ENCODE measurements around the gene TGFBR1.

The TGFBR1 gene

DNA sequence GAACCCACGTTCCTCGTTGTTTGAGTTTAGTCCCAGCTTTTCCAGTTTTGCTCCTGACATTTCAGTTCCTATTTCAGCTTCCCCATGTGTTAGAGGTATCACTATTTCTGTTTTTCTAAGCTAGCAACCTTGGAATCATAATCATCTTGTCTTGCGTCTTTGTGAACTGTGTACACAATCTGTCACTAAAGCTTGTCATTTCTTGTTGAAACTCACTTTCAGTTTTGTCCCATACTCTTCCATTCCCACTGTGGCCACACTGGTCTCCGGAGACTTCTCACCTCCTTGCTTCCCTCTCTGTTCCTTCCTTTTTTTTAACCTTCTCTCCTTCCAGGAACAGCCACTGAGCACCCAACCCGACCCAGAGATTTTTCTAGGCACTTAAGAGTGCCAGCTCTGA lies 36.9 kb downstream of the TGFBR1 start:
- Histone ChIP-seq H3K9ac (ENCODE audit: low read length in 5 of 5) (no peak overlapping the region), H3K4me1 (ENCODE audit: control insufficient read depth in 5 of 5, insufficient read depth in 5 of 5, low read length in 5 of 5) (peaks cover 0 to 13% (median 0%) of the 10 kb centered on the region in 5 donors), H3K36me3 (ENCODE audit: control insufficient read depth in 5 of 5, insufficient read depth in 5 of 5, low read length in 5 of 5) (peaks cover 26 to 45% (median 43%) of the 10 kb centered on the region in 5 donors), H3K9me3 (ENCODE audit: control insufficient read depth in 5 of 5, low read length in 5 of 5) (no peaks in the 10 kb centered on the region), H3K27me3 (ENCODE audit: control insufficient read depth in 5 of 5, insufficient read depth in 4 of 5, low read length in 5 of 5) (no peaks in the 10 kb centered on the region), H3K4me3 (ENCODE audit: low read depth in 1 of 5, low read length in 5 of 5) (no peak overlapping the region), H3K27ac (ENCODE audit: low read depth, low read length) (no peak overlapping the region)

DNA sequence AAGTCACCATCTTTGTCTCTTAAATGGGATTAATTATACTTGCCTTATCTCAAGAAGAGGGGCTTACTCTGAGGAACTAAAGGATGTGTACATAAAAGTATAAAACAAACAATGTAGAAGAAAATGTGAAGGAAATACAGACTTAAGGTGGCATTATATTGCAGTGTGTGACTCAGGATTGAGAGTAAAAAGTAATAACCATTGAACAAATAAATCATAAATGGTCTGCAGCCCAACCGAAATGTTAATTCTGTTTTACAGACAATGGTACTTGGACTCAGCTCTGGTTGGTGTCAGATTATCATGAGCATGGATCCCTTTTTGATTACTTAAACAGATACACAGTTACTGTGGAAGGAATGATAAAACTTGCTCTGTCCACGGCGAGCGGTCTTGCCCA lies 37.4 kb downstream of the TGFBR1 start:
- H3K4me3 ChIP-seq (ENCODE audit: low read depth in 1 of 5, low read length in 5 of 5) = no peak overlapping the region
- H3K9ac ChIP-seq (ENCODE audit: low read length in 5 of 5) = no peak overlapping the region
- H3K9me3 ChIP-seq (ENCODE audit: control insufficient read depth in 5 of 5, low read length in 5 of 5) = no peaks in the 10 kb centered on the region
- H3K27me3 ChIP-seq (ENCODE audit: control insufficient read depth in 5 of 5, insufficient read depth in 4 of 5, low read length in 5 of 5) = no peaks in the 10 kb centered on the region
- H3K4me1 ChIP-seq (ENCODE audit: control insufficient read depth in 5 of 5, insufficient read depth in 5 of 5, low read length in 5 of 5) = peaks cover 0 to 13% (median 0%) of the 10 kb centered on the region in 5 donors
- no peak overlapping the region for H3K27ac ChIP-seq (ENCODE audit: low read depth, low read length)
- H3K36me3 ChIP-seq (ENCODE audit: control insufficient read depth in 5 of 5, insufficient read depth in 5 of 5, low read length in 5 of 5) = peaks cover 31 to 49% (median 47%) of the 10 kb centered on the region in 5 donors

DNA sequence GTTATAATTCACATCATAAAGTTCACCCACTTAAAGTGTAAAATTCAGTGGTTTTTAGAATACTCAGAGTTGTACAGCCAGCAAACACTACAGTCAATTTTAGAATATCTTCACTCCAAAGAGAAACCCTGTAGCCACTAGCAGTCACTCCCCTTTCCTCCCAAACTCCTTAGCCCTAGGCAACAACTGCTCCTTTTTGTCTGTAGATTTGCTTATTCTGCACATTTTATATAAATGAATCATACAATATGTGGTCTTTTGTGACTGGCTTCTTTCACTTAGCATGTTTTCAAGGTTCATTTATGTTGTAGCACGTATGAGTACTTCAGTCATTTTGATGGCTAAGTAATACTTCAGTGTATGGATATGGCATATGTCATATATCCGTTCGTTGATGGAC lies 38.7 kb downstream of the TGFBR1 start:
- Histone ChIP-seq H3K4me3 (ENCODE audit: low read depth in 1 of 5, low read length in 5 of 5) (no peak overlapping the region), H3K27ac (ENCODE audit: low read depth, low read length) (no peak overlapping the region), H3K4me1 (ENCODE audit: control insufficient read depth in 5 of 5, insufficient read depth in 5 of 5, low read length in 5 of 5) (peaks cover 0 to 10% (median 0%) of the 10 kb centered on the region in 5 donors), H3K9ac (ENCODE audit: low read length in 5 of 5) (no peak overlapping the region), H3K27me3 (ENCODE audit: control insufficient read depth in 5 of 5, insufficient read depth in 4 of 5, low read length in 5 of 5) (no peaks in the 10 kb centered on the region), H3K36me3 (ENCODE audit: control insufficient read depth in 5 of 5, insufficient read depth in 5 of 5, low read length in 5 of 5) (peaks cover 38 to 57% (median 52%) of the 10 kb centered on the region in 5 donors), H3K9me3 (ENCODE audit: control insufficient read depth in 5 of 5, low read length in 5 of 5) (no peaks in the 10 kb centered on the region)

DNA sequence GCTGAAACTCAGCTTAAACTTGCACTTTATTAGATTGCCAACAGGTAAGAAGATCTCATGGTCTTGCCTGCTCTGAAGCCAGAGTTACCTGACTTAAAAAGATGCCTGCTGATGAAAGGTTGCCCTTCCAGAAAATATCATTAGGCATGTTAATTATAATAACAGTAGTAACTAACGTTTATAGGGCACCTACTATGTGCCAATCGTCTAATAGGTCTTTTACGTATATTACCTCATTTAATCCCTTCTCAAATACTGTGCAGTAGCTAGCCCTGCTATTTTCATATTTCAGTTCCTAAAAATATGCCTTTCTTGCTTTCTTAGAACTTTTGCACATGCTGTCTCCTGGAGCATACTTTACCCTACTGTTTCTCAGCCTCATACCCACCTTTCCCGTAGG lies 40.1 kb downstream of the TGFBR1 start:
- no peak overlapping the region for H3K9ac ChIP-seq (ENCODE audit: low read length in 5 of 5)
- no peak overlapping the region for H3K27ac ChIP-seq (ENCODE audit: low read depth, low read length)
- H3K36me3 ChIP-seq (ENCODE audit: control insufficient read depth in 5 of 5, insufficient read depth in 5 of 5, low read length in 5 of 5) = peaks cover 50 to 65% (median 59%) of the 10 kb centered on the region in 5 donors
- no peaks in the 10 kb centered on the region for H3K9me3 ChIP-seq (ENCODE audit: control insufficient read depth in 5 of 5, low read length in 5 of 5)
- no peak overlapping the region for H3K4me3 ChIP-seq (ENCODE audit: low read depth in 1 of 5, low read length in 5 of 5)
- no peaks in the 10 kb centered on the region for H3K27me3 ChIP-seq (ENCODE audit: control insufficient read depth in 5 of 5, insufficient read depth in 4 of 5, low read length in 5 of 5)
- H3K4me1 ChIP-seq (ENCODE audit: control insufficient read depth in 5 of 5, insufficient read depth in 5 of 5, low read length in 5 of 5) = peaks cover 0 to 10% (median 0%) of the 10 kb centered on the region in 5 donors

DNA sequence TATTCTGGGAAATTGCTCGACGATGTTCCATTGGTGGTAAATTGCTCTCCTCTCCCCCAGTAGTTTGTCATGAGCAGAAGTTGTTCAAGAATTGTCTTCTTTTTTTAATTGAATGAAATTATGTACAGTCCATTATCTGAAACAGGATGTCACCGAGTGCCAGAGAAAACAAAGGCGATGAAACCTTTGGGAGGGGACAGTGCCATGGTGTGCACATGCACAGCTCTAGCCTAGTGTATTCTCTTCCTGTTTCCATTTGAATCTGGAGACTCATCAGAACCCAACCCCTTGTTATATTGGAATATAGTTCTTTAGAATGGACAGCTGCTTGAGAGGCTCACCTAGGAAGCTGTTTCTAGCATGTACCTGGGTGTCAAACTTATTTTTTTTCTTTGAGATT lies 41.7 kb downstream of the TGFBR1 start:
- Histone ChIP-seq H3K4me1 (ENCODE audit: control insufficient read depth in 5 of 5, insufficient read depth in 5 of 5, low read length in 5 of 5) (peaks cover 0 to 10% (median 0%) of the 10 kb centered on the region in 5 donors), H3K36me3 (ENCODE audit: control insufficient read depth in 5 of 5, insufficient read depth in 5 of 5, low read length in 5 of 5) (peaks cover 49 to 71% (median 62%) of the 10 kb centered on the region in 5 donors), H3K9ac (ENCODE audit: low read length in 5 of 5) (no peak overlapping the region), H3K27me3 (ENCODE audit: control insufficient read depth in 5 of 5, insufficient read depth in 4 of 5, low read length in 5 of 5) (no peaks in the 10 kb centered on the region), H3K27ac (ENCODE audit: low read depth, low read length) (no peak overlapping the region), H3K9me3 (ENCODE audit: control insufficient read depth in 5 of 5, low read length in 5 of 5) (no peaks in the 10 kb centered on the region), H3K4me3 (ENCODE audit: low read depth in 1 of 5, low read length in 5 of 5) (no peak overlapping the region)

DNA sequence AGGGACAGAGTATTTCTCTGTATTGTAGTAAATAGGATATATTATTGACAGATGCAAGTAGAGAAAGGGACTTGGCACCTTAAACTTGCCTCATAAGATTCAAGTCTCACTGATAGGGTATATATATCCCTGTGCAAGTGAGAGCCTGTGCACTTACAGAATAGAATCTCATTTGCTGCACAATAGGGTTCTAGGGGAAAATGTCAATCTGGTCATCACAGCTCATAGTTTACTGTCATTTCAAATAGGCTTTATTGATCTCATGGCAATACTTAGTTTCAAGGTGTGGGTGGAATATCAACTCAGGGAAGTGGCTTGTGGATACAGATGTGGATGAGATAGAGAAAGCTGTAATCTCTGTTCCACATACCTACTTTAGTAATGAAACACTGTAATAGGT lies 42.3 kb downstream of the TGFBR1 start:
- Histone ChIP-seq H3K27me3 (ENCODE audit: control insufficient read depth in 5 of 5, insufficient read depth in 4 of 5, low read length in 5 of 5) (no peaks in the 10 kb centered on the region), H3K36me3 (ENCODE audit: control insufficient read depth in 5 of 5, insufficient read depth in 5 of 5, low read length in 5 of 5) (peaks cover 44 to 72% (median 66%) of the 10 kb centered on the region in 5 donors), H3K9me3 (ENCODE audit: control insufficient read depth in 5 of 5, low read length in 5 of 5) (no peaks in the 10 kb centered on the region), H3K4me3 (ENCODE audit: low read depth in 1 of 5, low read length in 5 of 5) (no peak overlapping the region), H3K27ac (ENCODE audit: low read depth, low read length) (no peak overlapping the region), H3K4me1 (ENCODE audit: control insufficient read depth in 5 of 5, insufficient read depth in 5 of 5, low read length in 5 of 5) (peaks cover 0 to 10% (median 0%) of the 10 kb centered on the region in 5 donors), H3K9ac (ENCODE audit: low read length in 5 of 5) (no peak overlapping the region)

DNA sequence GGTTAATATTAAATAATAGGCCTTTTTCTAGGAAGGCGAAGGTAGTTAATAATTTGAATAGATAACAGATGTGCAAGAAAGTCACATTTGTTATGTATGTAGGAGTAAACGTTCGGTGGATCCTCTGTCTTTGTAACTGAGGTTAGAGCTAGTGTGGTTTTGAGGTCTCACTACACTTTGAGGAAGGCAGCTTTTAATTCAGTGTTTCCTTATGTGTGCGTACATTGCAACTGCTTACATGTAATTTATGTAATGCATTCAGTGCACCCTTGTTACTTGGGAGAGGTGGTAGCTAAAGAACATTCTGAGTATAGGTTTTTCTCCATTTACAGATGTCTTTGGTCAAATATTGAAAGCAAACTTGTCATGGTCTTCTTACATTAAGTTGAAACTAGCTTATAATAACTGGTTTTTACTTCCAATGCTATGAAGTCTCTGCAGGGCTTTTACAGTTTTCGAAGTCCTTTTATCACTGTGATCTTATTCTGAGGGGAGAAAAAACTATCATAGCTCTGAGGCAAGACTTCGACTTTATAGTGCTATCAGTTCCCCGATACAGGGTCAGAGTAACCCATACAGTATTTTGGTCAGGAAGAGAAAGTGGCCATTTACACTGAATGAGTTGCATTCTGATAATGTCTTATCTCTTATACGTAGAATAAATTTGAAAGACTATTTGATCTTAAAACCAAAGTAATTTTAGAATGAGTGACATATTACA lies 45.7 kb downstream of the TGFBR1 start:
- Histone ChIP-seq H3K27me3 (ENCODE audit: control insufficient read depth in 5 of 5, insufficient read depth in 4 of 5, low read length in 5 of 5) (no peaks in the 10 kb centered on the region), H3K9ac (ENCODE audit: low read length in 5 of 5) (no peak overlapping the region), H3K36me3 (ENCODE audit: control insufficient read depth in 5 of 5, insufficient read depth in 5 of 5, low read length in 5 of 5) (peaks cover 22 to 50% (median 39%) of the 10 kb centered on the region in 5 donors), H3K27ac (ENCODE audit: low read depth, low read length) (no peak overlapping the region), H3K4me3 (ENCODE audit: low read depth in 1 of 5, low read length in 5 of 5) (no peak overlapping the region), H3K9me3 (ENCODE audit: control insufficient read depth in 5 of 5, low read length in 5 of 5) (no peaks in the 10 kb centered on the region), H3K4me1 (ENCODE audit: control insufficient read depth in 5 of 5, insufficient read depth in 5 of 5, low read length in 5 of 5) (peaks cover 0 to 10% (median 0%) of the 10 kb centered on the region in 5 donors)

DNA sequence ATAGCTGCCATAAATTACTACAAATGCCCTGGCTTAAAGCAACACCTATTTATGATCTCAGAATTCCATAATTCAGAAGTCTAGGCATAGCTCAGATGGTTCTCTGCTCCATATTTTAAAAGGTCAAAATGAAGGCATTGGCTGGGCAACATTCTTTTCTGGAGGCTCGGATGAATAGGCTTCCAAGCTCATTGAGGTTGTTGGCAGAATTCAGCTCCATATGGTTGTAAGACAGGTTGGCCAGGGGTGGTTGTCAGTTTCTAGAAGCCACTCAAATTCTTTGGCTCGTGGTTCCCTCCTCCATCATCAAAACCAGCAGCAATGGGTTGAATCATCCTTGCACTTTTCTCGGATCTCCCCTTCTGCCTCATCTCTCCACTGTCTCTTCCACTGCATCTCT lies 49.4 kb downstream of the TGFBR1 start:
- no peak overlapping the region for H3K4me3 ChIP-seq (ENCODE audit: low read depth in 1 of 5, low read length in 5 of 5)

DNA sequence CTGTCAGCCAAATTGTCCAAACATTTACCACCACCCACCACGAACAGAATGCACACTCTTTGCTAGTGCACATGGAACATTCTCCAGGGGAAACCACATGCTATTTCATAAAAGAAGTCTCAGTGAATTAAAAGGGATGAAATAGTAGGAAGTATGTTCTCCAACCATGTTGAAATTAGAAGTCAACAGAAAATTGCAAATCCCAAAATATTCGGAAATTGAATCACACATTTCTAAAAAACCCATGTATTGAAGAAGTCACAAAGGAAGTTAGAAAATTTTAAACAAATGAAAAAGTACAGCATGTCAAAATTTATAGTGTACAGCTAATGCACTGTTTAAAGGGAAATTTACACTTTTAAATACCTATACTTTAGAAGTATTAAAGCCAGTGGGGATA lies 50.8 kb downstream of the TGFBR1 start:
- no peaks in the 10 kb centered on the region for H3K9me3 ChIP-seq (ENCODE audit: control insufficient read depth in 5 of 5, low read length in 5 of 5)
- no peak overlapping the region for H3K4me3 ChIP-seq (ENCODE audit: low read depth in 1 of 5, low read length in 5 of 5)
- no peak overlapping the region for H3K9ac ChIP-seq (ENCODE audit: low read length in 5 of 5)
- H3K27ac ChIP-seq (ENCODE audit: low read depth, low read length) = no peak overlapping the region
- H3K27me3 ChIP-seq (ENCODE audit: control insufficient read depth in 5 of 5, insufficient read depth in 4 of 5, low read length in 5 of 5) = peaks cover 0 to 7% (median 2%) of the 10 kb centered on the region in 5 donors
- peaks cover 0 to 6% (median 0%) of the 10 kb centered on the region in 5 donors for H3K4me1 ChIP-seq (ENCODE audit: control insufficient read depth in 5 of 5, insufficient read depth in 5 of 5, low read length in 5 of 5)
- peaks cover 0 to 9% (median 8%) of the 10 kb centered on the region in 5 donors for H3K36me3 ChIP-seq (ENCODE audit: control insufficient read depth in 5 of 5, insufficient read depth in 5 of 5, low read length in 5 of 5)

More for the DNA sequence above, 49.4 kb downstream of the TGFBR1 start:
- H3K9ac ChIP-seq (ENCODE audit: low read length in 5 of 5) = no peak overlapping the region
- peaks cover 4 to 19% (median 13%) of the 10 kb centered on the region in 5 donors for H3K36me3 ChIP-seq (ENCODE audit: control insufficient read depth in 5 of 5, insufficient read depth in 5 of 5, low read length in 5 of 5)
- H3K4me1 ChIP-seq (ENCODE audit: control insufficient read depth in 5 of 5, insufficient read depth in 5 of 5, low read length in 5 of 5) = peaks cover 0 to under 1% (median 0%) of the 10 kb centered on the region in 5 donors
- H3K9me3 ChIP-seq (ENCODE audit: control insufficient read depth in 5 of 5, low read length in 5 of 5) = no peaks in the 10 kb centered on the region
- H3K27me3 ChIP-seq (ENCODE audit: control insufficient read depth in 5 of 5, insufficient read depth in 4 of 5, low read length in 5 of 5) = peaks cover 0 to 2% (median 0%) of the 10 kb centered on the region in 5 donors
- H3K27ac ChIP-seq (ENCODE audit: low read depth, low read length) = no peak overlapping the region

DNA sequence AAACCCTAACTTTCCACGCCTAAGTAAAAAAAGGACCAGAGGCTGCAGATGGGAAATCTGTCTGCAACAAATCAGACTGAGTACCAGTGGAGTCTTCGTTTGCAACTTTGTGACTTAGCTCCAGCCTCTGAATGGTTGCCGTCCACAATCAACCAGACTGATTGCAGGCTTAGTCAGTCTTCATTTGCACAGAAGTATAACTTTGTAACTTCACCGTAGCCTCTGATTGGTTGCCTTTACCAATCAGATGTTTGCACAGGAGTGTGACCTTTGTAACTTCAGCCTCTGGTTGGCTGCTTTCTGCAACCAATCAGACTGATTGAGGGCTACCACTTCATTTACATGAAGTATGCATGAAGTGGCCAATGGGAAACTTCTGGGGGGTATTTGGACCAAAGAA lies 53.7 kb downstream of the TGFBR1 start:
- no peaks in the 10 kb centered on the region for H3K9me3 ChIP-seq (ENCODE audit: control insufficient read depth in 5 of 5, low read length in 5 of 5)
- H3K9ac ChIP-seq (ENCODE audit: low read length in 5 of 5) = no peak overlapping the region
- H3K4me3 ChIP-seq (ENCODE audit: low read depth in 1 of 5, low read length in 5 of 5) = no peak overlapping the region
- no peaks in the 10 kb centered on the region for H3K36me3 ChIP-seq (ENCODE audit: control insufficient read depth in 5 of 5, insufficient read depth in 5 of 5, low read length in 5 of 5)
- peaks cover 0 to 6% (median 3%) of the 10 kb centered on the region in 5 donors for H3K4me1 ChIP-seq (ENCODE audit: control insufficient read depth in 5 of 5, insufficient read depth in 5 of 5, low read length in 5 of 5)
- H3K27me3 ChIP-seq (ENCODE audit: control insufficient read depth in 5 of 5, insufficient read depth in 4 of 5, low read length in 5 of 5) = peaks cover 0 to 7% (median 2%) of the 10 kb centered on the region in 5 donors
- no peak overlapping the region for H3K27ac ChIP-seq (ENCODE audit: low read depth, low read length)
